ENCODE results near the gene LBH.

Gene LBH

DNA sequence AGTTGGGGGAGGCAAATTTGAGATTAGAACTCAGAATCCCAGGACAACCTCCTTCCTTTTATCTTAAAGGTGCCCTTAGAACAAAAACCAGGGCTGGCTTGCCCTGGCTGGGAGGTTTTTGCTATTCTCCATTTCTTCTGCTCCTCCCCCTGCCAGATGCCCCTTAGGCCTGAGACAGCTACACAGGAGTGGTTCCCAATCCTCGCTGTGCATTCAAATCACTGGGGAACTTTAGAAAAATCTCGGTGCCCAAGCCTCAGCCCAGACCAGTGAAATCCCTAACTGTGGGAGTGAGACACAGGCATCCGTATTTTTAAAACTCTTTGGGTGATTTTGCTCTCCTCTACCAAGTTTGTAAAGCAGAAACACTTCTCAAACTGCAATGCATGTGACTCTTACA is 38.8 kb downstream of the LBH start:
- H3K27me3 Mint-ChIP-seq (ENCODE audit: low read depth, poor library complexity): peaks cover 6% of the 10 kb centered on the region
- H3K4me3 Mint-ChIP-seq: no peak overlapping the region
- no peak for DNase-seq
- H3K36me3 Mint-ChIP-seq (ENCODE audit: low read depth): no peaks in the 10 kb centered on the region
- no peak overlapping the region for H3K27ac Mint-ChIP-seq
- TF ChIP-seq, protein P1, sequence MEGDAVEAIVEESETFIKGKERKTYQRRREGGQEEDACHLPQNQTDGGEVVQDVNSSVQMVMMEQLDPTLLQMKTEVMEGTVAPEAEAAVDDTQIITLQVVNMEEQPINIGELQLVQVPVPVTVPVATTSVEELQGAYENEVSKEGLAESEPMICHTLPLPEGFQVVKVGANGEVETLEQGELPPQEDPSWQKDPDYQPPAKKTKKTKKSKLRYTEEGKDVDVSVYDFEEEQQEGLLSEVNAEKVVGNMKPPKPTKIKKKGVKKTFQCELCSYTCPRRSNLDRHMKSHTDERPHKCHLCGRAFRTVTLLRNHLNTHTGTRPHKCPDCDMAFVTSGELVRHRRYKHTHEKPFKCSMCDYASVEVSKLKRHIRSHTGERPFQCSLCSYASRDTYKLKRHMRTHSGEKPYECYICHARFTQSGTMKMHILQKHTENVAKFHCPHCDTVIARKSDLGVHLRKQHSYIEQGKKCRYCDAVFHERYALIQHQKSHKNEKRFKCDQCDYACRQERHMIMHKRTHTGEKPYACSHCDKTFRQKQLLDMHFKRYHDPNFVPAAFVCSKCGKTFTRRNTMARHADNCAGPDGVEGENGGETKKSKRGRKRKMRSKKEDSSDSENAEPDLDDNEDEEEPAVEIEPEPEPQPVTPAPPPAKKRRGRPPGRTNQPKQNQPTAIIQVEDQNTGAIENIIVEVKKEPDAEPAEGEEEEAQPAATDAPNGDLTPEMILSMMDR (IDR thresholded peaks at IDR 0.05): no peak
- H3K9me3 Mint-ChIP-seq: no peaks in the 10 kb centered on the region
- H3K4me1 Mint-ChIP-seq: peaks cover 10% of the 10 kb centered on the region

GRCh38 chr2:30271301-30271700 is 40.0 kb downstream of the LBH start:
- DNase-seq: no peak
- Mint-ChIP-seq H3K4me1 (peaks cover 10% of the 10 kb centered on the region), H3K27ac (no peak overlapping the region), H3K27me3 (ENCODE audit: low read depth, poor library complexity) (peaks cover 6% of the 10 kb centered on the region), H3K36me3 (ENCODE audit: low read depth) (no peaks in the 10 kb centered on the region), H3K9me3 (no peaks in the 10 kb centered on the region), H3K4me3 (no peak overlapping the region)
- TF ChIP-seq, protein P1 (IDR thresholded peaks at IDR 0.05): no peak

- H3K27ac Mint-ChIP-seq: no peak overlapping the region
- DNase-seq: no peak
- H3K9me3 Mint-ChIP-seq: no peaks in the 10 kb centered on the region
- no peaks in the 10 kb centered on the region for H3K36me3 Mint-ChIP-seq (ENCODE audit: low read depth)
- no peak overlapping the region for H3K4me3 Mint-ChIP-seq
- peaks cover 6% of the 10 kb centered on the region for H3K27me3 Mint-ChIP-seq (ENCODE audit: low read depth, poor library complexity)
- TF ChIP-seq, protein P1 (IDR thresholded peaks at IDR 0.05): no peak
- H3K4me1 Mint-ChIP-seq: peaks cover 2% of the 10 kb centered on the region
These were observed 41.0 kb downstream of the LBH start for GRCh38 chr2:30272286-30272685.

DNA sequence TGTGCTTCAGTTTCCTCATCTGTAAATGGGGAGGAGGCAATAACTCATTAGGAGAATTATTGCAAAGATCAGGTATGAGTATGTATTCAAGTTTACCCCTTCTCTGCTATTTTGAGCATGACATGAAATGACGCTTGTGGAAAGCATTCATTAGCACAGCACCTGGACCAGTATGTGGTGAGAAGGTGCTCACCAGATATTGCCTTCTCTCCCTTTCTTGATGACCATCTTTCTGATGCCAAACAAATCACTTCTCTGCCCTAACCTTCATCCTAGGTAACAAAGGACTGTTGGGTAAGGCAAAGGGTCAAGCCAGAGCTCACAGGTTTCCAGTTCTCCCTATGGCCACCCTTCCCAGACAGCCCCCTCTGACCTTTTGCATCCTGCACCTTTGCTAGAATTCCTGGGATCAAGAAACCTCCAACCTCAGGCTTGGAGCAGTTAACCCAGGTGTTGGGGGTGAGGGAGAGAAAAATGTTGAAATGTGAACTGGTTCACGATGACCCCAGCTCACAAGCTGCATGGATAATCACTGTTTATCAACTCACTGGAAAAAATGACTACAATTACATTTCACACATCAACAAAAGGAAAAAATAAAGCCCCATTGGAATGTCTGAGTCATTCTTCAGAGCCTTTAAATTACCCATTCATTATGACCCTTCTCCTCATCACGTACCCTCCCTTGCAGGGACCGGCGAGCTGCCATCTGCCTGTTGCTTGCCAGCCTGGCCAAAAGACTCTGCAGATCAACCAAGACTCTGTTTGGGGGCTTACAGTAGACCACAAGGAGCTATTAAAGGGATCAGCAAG is 41.6 kb downstream of the LBH start:
- TF ChIP-seq, protein P1 (IDR thresholded peaks at IDR 0.05): no peak
- Mint-ChIP-seq H3K9me3 (no peaks in the 10 kb centered on the region), H3K27ac (no peak overlapping the region), H3K36me3 (ENCODE audit: low read depth) (no peaks in the 10 kb centered on the region), H3K4me1 (no peaks in the 10 kb centered on the region), H3K27me3 (ENCODE audit: low read depth, poor library complexity) (peaks cover 6% of the 10 kb centered on the region), H3K4me3 (no peak overlapping the region)
- DNase-seq: no peak

- Mint-ChIP-seq H3K9me3 (no peaks in the 10 kb centered on the region), H3K4me1 (peaks cover 4% of the 10 kb centered on the region), H3K27ac (no peak overlapping the region), H3K27me3 (ENCODE audit: low read depth, poor library complexity) (peaks cover 6% of the 10 kb centered on the region), H3K36me3 (ENCODE audit: low read depth) (no peaks in the 10 kb centered on the region), H3K4me3 (no peak overlapping the region)
- no peak for DNase-seq
- TF ChIP-seq, protein P1 (IDR thresholded peaks at IDR 0.05): no peak
These were observed 42.2 kb downstream of the LBH start for GRCh38 chr2:30273574-30273929.

DNA sequence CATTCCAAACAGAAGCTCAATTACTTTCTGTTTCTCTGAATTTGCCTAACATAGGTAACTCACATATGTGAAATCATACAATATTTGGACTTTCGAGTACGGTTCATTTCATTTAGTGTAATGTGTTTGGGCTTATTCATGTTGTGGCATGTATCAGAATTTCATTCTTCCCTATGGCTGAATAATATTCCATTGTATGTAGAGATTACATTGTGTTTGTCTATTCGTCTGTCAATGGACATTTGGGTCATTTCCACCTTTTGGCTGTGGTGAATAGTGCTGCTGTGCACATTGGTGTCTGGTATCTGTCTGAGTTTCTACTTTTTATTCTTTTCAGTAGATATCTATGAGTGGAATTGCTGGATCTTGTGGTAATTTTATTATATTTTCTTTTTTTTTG is 43.9 kb downstream of the LBH start:
- Mint-ChIP-seq H3K4me3 (no peak overlapping the region), H3K27me3 (ENCODE audit: low read depth, poor library complexity) (peaks cover 10% of the 10 kb centered on the region), H3K27ac (no peak overlapping the region), H3K36me3 (ENCODE audit: low read depth) (no peaks in the 10 kb centered on the region), H3K9me3 (no peaks in the 10 kb centered on the region), H3K4me1 (peaks cover 5% of the 10 kb centered on the region)
- TF ChIP-seq, protein P1 (IDR thresholded peaks at IDR 0.05): no peak
- no peak for DNase-seq

Data from nephron progenitor cell (in vitro differentiated cells).